Left ventricle myocardium inferior (tissue), 1 donor: ENCODE measurements around the gene KCNMB2. TPM values are rescaled to one million over a fixed set of nuclear protein-coding genes. Genes with fewer than 3 reads are reported as not detected.

Source experiments
- DNase-seq: peaks from one replicate; pipeline ENCODE4 v3.0.0-alpha.2; 2020
- H3K27ac ChIP-seq: fragments of 200-600 bp; replicated peaks from 2 replicates; pipeline ENCODE4 v1.8.0; 2021
- H3K27me3 ChIP-seq: fragments of 200-600 bp; 2 replicates; pipeline ENCODE4 v1.8.0; 2021; ENCODE audit warnings: low read depth
- H3K36me3 ChIP-seq: fragments of 200-600 bp; 2 replicates; pipeline ENCODE4 v1.8.0; 2021
- H3K4me1 ChIP-seq: fragments of 200-600 bp; 2 replicates; pipeline ENCODE4 v1.8.0; 2021
- H3K4me3 ChIP-seq: fragments of 200-600 bp; 2 replicates; pipeline ENCODE4 v1.8.0; 2021; ENCODE audit warnings: mild to moderate bottlenecking, moderate library complexity
- H3K9me3 ChIP-seq: fragments of 200-600 bp; replicated peaks from 2 replicates; pipeline ENCODE4 v1.8.0; 2021
- intact Hi-C: fragments of 100-400 bp; cut with micrococcal nuclease; formaldehyde crosslinking; loops from one replicate; pipeline ENCODE4 v1.11.0; 2022
- total RNA-seq: library from RNA; stranded (reverse); fragmentation: NEBNext Ultra II Directional; extraction: Animal tissue kit (Norgen Biotek cat#: 25700); gene quantifications from one replicate; pipeline ENCODE4 v1.2.1, GENCODE V29; 2021
- TF ChIP-seq, protein P1 (sequence below): fragments of 200-600 bp; IDR thresholded peaks from 2 replicates; pipeline ENCODE4 v1.8.0; 2021; ENCODE audit warnings: antibody characterized with exemption, mild to moderate bottlenecking, borderline replicate concordance
- donor health status: DM: no; HTN: yes; CAD: no; lungs with severe emphysema.

The KCNMB2 gene
- total RNA-seq, 1 donor from 2014 or later: 2.1 TPM

DNA sequence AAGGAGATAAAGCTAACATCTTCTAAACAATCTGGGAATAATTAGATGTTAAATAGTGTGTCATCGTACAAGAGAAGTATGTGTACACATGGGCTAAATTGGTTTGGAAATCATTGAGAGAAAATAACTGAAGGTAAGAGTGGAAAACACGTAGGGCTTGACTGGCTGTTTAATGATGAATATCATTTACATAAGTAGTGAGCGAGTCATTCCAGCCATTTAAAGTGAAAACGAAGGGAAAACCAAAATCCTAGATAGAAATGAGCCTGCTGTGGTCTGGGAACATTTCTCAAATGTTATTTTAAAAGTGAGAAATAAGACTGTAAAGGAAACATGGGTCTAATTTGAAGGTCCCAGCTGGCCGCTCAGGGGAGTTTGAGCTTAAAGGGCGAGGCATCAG, 41.9 kb upstream of the KCNMB2 start:
- intact Hi-C loops: no loop called here
- Histone ChIP-seq H3K36me3 (no peaks in the 10 kb centered on the region), H3K4me1 (no peaks in the 10 kb centered on the region), H3K4me3 (no peak overlapping the region), H3K27ac (no peak overlapping the region), H3K9me3 (peaks cover 4% of the 10 kb centered on the region), H3K27me3 (no peaks in the 10 kb centered on the region)
- TF ChIP-seq, protein P1, sequence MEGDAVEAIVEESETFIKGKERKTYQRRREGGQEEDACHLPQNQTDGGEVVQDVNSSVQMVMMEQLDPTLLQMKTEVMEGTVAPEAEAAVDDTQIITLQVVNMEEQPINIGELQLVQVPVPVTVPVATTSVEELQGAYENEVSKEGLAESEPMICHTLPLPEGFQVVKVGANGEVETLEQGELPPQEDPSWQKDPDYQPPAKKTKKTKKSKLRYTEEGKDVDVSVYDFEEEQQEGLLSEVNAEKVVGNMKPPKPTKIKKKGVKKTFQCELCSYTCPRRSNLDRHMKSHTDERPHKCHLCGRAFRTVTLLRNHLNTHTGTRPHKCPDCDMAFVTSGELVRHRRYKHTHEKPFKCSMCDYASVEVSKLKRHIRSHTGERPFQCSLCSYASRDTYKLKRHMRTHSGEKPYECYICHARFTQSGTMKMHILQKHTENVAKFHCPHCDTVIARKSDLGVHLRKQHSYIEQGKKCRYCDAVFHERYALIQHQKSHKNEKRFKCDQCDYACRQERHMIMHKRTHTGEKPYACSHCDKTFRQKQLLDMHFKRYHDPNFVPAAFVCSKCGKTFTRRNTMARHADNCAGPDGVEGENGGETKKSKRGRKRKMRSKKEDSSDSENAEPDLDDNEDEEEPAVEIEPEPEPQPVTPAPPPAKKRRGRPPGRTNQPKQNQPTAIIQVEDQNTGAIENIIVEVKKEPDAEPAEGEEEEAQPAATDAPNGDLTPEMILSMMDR: no peak
- DNase-seq: no peak

DNA sequence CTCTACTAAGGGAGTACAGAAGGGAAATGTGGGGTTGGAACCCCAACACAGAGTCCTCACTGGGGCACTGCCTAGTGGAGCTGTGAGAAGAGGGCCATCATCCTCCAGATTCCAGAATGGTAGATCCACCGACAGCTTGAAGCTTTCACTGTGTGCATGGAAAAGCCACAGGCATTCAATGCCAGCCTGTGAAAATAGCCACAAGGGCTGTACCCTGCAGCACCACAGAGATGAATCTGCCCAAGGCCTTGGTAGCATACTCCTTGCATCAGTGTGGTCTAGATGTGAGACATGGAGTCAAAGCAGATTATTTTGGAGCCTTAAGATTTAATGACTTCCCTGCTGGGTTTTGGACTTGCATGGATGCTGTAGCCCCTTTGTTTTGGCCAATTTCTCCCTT, 39.3 kb upstream of the KCNMB2 start:
- intact Hi-C loops: no loop called here
- H3K4me3 ChIP-seq: no peak overlapping the region
- DNase-seq: no peak
- no peaks in the 10 kb centered on the region for H3K4me1 ChIP-seq
- H3K9me3 ChIP-seq: peaks cover 4% of the 10 kb centered on the region
- no peaks in the 10 kb centered on the region for H3K27me3 ChIP-seq
- no peaks in the 10 kb centered on the region for H3K36me3 ChIP-seq
- H3K27ac ChIP-seq: no peak overlapping the region
- TF ChIP-seq, protein P1: no peak

DNA sequence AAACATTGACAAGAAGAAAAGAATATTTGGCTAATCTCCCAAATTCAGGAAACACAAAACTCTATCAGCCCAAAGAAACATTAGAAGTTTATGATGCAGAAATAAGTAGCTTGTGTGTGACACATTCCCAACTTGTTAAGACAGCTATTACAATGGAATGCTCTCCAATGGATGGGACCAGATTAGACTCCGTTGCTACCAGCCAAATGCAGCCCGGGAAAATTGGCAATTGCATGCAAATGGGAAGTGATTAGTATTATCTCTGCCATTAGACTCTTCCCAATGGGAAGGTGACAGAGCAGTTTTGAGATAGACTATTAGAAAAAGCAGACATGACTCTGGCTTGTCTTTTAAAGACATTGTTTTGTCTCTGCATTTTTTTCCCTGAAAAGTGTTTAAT, 37.4 kb upstream of the KCNMB2 start:
- intact Hi-C loops: no loop called here
- no peaks in the 10 kb centered on the region for H3K27me3 ChIP-seq
- no peak overlapping the region for H3K27ac ChIP-seq
- no peaks in the 10 kb centered on the region for H3K4me1 ChIP-seq
- no peak overlapping the region for H3K4me3 ChIP-seq
- no peaks in the 10 kb centered on the region for H3K36me3 ChIP-seq
- H3K9me3 ChIP-seq: peaks cover 4% of the 10 kb centered on the region
- no peak for DNase-seq
- TF ChIP-seq, protein P1: no peak

DNA sequence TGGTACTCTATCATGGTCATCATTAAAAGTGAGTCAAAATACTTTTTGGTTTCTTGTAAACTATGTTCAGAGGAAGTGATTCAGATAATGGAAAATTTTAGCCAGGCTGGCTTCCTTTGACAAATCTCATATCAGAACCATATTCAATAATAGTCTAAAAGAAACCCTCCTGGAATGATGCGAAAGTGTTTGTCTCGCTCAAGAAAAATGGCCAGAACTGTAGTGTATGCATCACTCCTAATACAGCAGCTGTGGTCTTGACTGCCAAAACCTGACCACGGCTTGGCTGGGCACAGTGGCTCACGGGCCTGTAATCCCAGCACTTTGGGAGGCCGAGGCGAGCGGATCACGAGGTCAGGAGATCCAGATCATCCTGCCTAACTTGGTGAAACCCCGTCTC, 35.6 kb upstream of the KCNMB2 start:
- Histone ChIP-seq H3K36me3 (no peaks in the 10 kb centered on the region), H3K27me3 (no peaks in the 10 kb centered on the region), H3K4me1 (no peaks in the 10 kb centered on the region), H3K9me3 (peaks cover 4% of the 10 kb centered on the region), H3K27ac (no peak overlapping the region), H3K4me3 (no peak overlapping the region)
- TF ChIP-seq, protein P1: no peak
- DNase-seq: no peak
- intact Hi-C loops: no loop called here

DNA sequence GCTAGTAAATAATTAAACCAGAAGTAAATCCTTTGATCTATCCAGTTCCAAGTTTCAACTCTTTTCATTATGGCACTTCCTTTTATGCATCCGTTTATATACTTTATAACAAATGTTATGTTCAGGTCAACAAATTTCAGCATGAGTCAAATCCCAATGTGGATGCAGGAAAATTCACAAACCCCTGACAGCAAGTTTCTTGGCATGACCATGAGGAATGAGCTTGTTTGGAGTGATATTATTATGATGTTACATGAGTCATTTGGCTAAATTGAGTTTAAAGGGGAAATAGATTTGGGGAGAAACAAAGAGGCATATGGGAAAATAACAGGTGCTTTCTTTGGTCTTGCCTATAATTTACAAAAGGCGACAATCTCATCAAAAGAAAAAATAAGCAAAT, 32.1 kb upstream of the KCNMB2 start:
- no peak for DNase-seq
- H3K4me1 ChIP-seq: peaks cover 17% of the 10 kb centered on the region
- H3K9me3 ChIP-seq: no peaks in the 10 kb centered on the region
- TF ChIP-seq, protein P1: no peak
- H3K27me3 ChIP-seq: no peaks in the 10 kb centered on the region
- H3K36me3 ChIP-seq: no peaks in the 10 kb centered on the region
- no peak overlapping the region for H3K27ac ChIP-seq
- no peak overlapping the region for H3K4me3 ChIP-seq
- intact Hi-C loops: no loop called here

DNA sequence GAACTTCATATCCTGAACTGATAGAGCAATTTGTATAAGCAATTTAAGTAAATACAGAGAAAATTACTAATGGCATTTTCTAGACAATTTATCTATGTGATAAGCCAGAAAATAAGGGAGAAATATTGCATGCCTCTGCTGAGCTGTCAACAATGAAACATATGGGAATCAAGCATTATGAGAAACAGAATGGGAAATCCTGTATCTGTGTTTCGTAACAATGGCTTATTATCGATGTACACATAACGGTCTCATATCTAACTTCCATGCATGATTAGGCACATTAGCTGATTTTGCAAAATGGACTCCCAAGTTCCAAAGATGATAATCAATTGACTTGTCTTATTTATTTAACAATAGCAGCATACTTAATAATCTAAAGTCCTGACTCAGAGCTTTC, 30.4 kb upstream of the KCNMB2 start:
- H3K27ac ChIP-seq: no peak overlapping the region
- TF ChIP-seq, protein P1: no peak
- no peaks in the 10 kb centered on the region for H3K27me3 ChIP-seq
- no peak for DNase-seq
- H3K4me1 ChIP-seq: peaks cover 17% of the 10 kb centered on the region
- H3K4me3 ChIP-seq: no peak overlapping the region
- no peaks in the 10 kb centered on the region for H3K36me3 ChIP-seq
- no peaks in the 10 kb centered on the region for H3K9me3 ChIP-seq
- intact Hi-C loops: no loop called here
